ENCODE data around the gene ANKMY2.
"Not testable (repeated sequence)": the region's sequence is repeated elsewhere in the genome, so short reads cannot be mapped to it uniquely, and the experiment has no call there.

Gene ANKMY2

DNA sequence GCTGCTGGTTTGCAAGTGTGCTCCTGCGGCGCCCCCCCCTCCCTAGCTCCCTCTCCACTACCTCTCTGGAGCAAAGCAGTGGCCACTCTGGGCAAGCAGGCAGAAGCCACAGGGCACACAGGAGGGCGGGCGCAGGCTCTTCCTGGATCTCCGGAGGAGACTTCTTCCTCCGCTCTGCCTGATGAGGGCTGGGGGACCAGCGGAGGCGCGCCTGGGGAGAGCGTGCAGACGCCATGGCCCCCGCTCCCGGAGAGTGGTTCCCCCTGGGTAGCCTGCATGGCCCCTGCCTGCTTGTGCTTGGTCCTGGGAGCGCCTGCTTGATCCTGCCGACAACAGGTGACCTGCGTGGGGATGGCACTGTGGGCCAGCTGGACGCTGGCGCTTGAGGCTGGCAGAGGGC, 29.0 kb downstream of the ANKMY2 start:
- no peak for DNase-seq

DNA sequence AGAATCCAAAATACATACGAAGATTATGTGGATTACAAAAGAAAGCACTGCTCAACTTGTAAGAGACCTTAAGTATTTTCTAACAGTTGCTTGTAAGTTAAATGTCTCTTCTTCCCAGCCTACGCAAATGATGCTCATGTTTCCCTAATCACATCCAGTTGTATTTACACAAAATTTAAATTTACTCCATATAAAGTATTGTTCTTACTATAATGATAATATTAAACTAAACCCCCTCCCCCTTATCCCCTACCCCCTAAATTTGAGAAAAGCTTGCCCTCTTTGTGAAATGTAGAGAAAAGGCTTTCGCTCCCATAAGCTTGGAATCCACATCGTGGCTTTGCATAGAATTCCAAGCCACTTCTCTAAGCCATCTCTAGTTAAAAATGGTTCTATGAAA, 29.4 kb downstream of the ANKMY2 start:
- DNase-seq, result no peak

DNA sequence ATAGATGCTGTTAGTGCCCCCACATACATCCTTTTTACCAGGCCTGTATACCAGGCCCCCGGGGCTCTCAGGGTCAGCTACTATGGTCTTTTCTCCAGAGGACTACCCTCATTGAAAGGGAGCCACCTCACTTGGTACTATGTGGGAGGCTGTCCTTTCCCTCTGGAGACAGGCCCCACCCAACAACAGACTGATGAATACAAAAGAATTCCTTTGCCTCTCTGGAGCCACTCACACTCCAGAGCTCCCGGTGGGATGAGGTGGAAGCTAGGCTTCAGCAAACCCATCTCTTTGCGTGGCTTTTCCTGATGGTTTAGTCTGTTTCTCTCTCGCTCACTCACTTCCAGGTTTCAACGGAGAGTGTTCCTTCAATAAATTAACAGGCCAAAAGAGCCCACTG, 30.3 kb downstream of the ANKMY2 start:
- DNase-seq, result no peak

DNA sequence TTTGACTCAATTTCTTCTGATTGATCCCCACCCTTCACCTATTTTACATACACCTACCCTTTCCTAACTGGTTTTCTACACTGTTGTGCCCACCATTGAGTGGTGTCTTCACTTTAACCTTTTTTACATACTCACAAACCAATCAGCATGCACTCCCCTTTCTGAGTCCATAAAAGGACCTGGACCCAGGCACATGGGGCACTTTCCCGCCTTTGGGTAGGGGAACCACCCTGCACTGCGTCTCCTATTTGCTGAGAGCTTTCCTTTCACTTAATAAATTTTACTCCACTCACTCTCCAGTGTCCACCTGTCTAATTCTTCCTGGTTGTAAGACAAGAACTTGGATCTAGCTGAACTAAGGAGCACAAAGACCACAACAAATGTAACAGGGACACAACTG, 33.8 kb downstream of the ANKMY2 start:
- no peak for DNase-seq

DNA sequence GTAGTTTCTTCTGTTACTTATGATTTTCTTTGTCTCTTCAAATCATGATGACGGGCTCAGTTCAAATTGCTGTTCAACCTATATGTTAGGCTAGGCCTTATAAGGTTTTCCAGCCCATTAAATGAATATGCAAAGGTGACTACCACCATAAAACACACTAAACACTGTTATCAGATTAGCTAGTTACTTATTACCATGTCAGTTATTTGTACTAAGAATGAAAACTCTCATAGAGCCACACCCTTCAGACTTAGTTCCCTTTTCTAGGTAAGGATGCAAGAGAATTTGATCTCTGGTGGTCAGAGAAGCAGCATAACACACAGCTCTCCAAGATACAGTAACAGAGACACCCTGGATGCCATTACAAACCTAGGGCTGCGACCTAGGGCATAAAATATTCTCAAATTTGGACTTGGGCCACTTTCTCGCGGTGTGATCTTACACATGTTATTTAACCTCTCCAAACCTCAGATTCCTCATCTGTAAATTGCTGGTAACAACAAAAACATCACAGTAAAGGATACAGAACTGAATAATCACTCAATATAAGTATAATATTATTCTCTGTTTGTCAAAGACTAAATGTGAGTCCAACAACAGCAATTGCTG, 35.6 kb downstream of the ANKMY2 start:
- DNase-seq, result no peak

DNA sequence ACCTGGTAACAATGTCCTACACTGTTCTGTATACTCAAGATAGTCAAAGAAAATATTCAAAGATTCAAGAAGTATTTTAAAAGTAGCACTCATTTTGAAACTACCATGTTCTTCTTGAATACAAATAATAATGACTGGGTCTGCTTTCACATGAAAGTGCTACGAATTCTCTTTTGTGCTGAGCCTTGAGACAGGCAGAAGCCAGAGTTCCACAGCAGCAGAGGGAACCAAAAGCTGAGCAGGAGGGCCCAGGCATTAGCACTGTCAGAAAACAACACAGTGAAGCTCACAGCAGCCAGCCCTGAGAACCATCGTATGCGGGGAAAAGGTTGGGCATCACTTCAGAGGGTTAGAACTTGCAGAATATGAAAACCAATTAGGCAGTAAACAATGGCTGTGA, 38.9 kb downstream of the ANKMY2 start:
- DNase-seq, result no peak

DNA sequence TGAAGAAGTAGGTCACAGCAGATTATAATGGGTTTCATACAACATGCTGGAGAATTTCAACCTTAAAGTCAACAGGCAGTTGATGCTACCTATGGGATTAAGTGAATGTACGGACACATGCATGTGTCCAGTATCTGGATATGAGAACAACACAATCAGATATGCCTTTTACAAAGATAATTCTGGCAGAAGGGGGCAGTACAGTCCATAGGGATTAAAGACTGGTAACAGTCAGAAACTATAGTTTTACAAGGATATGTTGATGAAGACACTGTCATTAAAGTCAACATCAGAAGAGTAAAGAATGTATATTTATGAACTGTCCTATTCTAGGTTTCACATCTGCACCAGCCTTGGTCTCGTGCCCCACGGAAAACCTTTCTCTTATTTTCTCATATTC, 41.5 kb downstream of the ANKMY2 start:
- no peak for DNase-seq

DNA sequence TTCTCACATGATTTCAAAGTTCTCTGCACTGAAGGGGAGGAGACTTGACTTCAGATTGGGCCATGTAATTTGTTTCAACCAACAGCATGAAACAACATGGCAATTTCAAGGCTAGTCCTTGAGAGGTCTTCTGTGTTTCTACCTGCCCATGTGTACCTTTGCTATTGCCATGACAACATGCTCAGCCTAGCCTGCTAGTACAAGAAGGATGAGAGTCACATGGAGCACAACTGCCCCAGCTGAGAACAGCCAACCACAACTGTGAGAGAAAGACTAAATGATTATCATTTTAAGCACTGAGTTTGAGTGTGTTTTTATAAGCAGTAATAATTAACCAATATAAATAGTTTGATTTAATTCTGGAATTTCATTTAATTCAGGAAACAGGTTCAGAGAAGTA, 41.9 kb downstream of the ANKMY2 start:
- no peak for DNase-seq

DNA sequence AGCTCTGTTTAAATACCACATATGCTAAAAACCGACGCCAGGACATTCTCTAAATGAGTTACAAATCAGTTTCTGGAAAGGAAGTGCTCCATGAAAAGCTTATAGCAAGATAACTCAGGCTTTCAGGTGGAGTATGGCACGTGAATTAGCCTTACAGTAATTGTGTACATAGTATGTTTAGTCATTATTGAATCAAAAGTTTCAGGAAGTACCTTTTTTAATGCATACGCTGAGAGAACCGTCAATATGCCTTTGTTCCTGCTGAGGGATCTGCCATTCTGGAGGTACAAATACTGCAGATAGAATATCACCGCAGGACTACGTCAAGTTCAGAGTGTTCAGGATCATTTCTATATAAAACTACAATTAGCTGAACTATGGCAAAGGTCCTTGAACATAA, 45.7 kb downstream of the ANKMY2 start:
- DNase-seq, result no peak

DNA sequence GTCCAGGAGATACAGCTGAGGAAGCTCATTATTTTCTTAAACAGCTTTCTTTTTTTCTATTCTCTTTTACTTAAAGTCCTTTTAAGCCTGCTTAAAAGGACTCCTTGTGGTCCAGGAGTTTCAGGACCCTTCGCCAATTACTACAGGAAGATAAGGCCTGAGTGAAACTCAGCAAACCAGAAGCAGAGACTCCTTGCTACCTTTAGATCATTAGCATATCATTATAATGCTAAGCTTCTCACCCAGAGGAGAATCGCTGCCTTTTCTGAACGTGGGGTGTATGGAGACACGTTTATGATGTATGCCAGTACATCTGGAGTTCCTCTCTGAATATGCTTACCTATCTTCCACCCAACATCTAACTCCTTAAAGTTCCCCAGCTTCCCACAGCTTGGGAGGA, 47.5 kb downstream of the ANKMY2 start:
- no peak for DNase-seq

DNA sequence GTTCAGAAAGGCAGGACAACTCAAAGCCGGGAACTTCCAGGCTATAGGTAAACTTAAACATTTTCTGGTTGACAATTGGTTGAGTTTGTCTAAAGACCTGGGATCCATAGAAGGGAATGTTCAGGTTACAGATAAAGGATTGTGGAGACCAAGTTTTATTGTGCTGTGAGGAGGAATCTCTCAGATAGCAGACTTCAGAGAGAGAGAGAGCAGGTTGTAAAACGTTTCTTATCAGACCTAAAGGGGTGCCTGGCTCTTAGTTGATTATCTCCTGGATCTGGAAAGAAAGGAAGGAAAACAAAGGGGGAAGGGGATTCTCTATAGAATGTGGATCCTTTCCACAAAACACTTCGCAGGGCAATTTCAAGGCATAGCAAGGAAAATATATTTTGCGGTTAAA, 50.0 kb downstream of the ANKMY2 start:
- not testable (repeated sequence) for DNase-seq

DNA sequence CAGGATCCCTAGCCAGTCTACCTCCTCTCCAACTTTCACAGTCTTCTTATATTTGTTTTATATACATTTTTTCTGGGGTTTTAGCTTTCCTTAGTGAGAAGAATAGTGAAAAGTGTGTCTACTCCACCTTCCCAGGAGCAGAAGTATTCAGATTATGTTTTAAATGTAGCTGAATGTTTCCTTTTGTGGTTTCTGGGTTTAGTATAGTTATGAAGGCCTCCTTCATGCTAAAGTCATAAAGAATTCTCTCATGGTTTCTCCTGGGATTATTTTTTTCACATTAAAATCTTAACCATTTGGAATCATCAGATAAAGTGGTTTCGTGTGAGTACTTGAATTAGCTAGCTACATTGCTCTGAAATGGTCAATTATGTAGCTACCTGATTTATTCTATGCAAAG, 50.9 kb downstream of the ANKMY2 start:
- DNase-seq, result no peak

DNA sequence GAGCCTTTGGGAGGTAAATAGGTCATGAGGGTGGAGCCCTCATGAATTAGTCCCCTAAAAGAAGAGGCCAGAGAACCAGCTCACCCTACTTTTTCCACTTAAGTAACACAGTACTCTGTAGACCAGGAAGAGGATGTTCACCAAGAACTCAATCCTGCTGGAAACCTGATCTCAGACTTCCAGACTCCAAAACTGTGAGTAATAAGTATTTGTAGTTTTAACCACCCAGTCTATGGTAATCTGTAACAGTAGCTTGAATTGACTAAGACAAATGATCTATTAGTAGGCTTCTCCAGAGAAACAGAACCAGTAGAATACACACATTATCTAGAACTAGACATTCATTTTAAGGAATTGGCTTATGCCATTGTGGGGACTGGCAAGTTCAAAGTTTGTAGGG, 51.5 kb downstream of the ANKMY2 start:
- DNase-seq, result no peak

DNA sequence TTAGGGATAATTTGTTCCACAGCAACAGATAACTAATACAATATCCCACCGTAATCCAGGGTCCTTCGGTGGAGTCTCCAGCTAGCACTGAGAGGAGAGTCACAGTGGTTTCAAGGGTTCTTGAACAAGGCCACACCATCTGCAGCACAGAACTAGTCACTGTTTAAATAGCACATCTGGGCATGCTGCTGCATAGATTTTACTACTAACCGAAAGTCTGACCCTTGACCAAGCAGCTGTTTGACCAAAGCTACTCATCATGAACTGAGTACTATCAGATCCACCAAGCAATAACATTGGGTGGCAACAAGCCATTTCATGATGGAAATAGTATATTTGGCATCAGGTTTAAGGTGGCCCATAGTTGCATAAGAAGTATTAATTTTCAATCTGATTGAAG, 53.2 kb downstream of the ANKMY2 start:
- no peak for DNase-seq

DNA sequence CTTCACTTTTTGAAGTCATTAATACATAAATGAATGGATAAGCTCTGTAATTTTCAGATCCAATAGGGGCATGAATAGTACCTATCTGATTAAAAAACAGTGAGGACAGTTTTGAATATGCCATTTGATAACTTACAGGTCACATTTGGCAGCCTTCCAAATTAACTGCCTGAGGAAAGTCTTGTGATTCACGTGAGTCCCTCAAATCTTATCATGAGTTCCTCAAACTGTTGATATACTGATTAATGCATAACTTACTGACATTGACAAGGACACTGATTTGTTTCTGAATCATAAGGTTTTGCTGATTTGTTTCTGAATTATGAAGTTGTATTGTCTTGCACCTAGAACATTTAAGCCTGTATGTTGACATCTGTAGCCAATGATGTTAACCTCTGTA, 55.1 kb downstream of the ANKMY2 start:
- no peak for DNase-seq

DNA sequence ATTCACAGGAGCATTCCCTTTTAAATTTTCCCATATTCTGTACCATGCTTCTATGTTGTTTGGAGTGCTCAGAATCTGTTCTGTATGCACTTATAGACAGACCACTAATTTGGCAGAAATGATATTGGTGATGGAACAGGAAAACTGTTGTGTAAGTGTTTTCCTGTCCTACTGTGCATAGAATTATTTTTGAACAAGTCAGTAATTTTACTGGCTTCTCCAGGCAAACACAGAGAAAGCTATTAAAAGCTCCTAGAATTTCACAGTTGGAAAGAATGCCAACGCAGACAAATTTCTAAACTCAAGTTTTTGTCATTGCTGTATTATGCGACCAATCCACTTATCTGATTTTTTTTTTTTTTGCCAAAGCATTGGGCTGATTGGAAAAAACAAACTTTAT, 55.7 kb downstream of the ANKMY2 start:
- no peak for DNase-seq

DNA sequence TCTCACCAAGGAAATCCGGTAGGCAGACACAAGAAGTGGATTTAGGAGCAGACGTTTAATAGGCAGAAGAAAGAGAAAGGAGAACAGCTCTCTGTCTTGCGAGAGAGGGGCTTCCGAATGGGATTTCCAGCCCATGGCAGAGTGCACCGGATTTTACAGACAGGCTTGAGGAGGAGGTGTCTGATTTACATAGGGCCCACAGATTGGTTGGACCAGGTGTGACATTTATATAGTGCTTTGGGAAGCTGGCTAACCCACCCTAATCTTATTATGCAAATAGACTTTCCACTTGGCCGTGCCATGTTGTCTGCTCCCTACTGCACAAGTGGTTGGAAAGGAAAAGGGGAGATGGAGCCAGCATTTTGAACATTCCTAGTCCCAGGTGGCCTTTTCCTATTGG, 57.8 kb downstream of the ANKMY2 start:
- DNase-seq, result no peak

DNA sequence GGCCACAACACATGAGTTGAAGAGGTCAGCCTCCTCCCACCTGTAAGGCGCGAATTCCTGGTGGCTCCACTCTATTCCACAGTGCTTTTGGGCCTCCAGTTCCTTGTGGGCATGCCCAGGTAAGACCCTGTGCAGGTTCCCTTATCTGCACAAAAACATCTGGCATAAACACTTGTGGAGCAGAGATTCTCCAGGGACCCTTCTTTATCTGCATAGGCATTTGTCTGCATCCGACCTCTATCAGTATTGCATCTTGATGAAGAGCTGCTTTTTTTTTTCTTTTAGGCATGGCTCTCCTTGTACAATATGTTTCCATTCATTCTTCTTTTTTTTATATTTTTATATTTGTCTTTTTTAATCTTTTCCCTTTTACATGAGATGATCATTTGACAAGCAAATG, 58.4 kb downstream of the ANKMY2 start:
- no peak for DNase-seq

DNA sequence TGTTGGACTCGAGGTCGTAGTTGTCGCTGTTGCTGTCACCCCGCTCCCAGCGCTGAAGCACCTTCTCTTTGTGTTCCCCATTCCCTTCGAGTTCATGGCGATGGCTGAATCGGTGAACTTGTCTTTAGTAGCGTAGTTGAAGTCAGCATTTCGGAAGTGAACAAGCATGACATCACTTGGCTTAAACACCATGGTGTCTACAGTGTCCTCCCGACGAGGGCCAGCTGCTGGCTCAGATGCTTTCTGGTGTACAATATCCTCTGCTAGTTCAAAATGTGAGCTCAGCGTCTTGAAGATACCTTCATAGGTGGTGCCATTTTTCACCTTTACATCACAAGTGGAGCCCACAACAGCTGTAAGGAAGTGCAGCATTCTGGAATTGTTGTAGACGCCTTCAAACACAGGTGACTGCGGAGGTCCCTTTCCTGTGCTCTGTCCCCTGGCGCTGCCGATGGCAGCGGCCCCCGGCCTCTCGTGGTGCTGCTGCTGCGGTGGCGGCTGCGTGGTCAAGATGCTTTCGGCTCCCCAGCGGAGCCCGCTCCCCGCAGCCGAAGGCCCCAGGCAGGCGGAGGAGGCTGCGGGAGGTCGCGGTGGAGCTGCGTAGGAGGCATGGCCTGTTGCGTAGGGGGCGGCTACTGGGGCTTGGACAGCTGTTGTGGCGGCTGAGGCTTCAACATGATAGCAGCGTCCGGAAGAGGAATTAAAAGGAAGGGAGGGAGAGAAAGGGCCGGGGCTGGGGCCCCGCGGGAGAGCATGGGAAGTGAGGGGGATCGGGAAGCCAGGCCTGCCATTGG, 59.3 kb downstream of the ANKMY2 start:
- DNase-seq, result no peak

DNA sequence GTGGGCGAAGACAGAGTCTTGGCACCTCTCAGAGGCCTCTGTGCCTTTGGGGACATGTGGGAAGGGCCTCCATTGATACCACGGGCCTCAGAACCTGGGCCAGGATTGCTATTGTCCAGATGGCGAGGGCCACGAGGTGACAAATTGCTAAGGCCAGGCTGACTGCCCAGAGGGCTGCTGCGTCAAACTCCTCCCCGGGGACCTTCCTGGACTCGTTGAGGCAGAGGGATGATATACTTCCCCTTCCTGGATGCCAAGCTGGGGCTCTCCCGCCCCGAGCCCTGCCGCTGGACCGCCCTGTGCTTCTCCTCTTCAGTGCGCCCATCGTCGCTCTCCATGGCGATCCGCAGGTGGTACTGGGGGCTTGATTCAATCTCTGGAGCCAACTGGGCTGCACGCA, 60.0 kb downstream of the ANKMY2 start:
- DNase-seq, result no peak

DNA sequence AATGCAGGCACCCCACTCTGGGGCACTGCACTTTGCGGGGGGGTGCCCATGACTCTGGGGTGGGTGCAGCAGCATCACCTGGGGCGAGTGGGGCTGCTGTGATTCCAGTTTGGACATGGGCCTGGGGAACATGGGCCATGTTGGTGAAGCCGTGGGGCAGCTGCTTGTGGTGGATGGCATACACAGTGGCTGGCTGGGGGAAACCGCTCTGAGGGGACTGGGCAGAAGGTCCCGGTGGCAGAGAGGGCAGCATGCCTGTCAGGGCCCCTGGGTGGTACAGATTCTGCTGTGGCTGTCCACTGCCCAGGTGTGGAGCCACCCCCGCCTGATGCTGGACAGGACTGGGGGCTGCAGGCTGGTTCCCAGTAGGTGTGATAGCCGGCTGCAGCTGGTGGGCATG, 61.7 kb downstream of the ANKMY2 start:
- no peak for DNase-seq

DNA sequence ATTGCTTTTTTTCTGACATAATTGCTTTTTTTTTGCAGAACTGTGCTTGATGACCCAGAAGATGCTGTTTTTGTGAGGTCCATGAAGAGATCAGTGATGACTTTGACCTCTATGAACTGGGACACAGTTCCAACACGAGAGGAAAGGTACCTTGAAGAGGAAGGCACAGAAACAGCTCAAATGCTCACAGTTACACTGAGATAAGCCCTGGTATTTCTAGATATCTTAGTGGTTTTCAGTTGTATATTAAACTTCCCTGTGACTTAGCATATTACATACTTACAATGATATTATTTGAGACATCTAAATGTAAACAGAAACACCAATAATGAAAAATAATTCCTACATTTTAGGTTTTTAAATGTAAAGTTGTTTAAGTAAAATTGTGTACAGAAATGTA, 64.3 kb downstream of the ANKMY2 start:
- DNase-seq, result no peak

DNA sequence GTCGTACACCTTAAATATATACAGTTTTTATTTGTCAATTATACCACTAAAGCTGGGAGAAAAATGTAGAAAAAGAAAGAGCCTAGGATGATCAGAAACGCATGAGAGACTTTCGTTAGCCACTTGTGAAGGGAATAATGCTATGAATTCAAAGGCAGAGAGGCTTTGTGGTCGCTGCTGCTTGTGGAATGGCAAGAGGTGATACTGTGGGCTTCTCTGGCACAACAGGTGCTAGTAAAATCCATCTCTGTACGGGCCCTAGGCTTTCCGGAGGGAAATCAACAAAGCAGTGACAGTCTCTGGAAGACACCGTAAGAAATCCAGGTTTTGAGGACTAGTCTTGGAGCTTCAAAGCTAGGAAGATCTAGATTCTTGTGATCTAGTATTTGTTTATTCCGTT, 66.3 kb downstream of the ANKMY2 start:
- DNase-seq, result no peak

DNA sequence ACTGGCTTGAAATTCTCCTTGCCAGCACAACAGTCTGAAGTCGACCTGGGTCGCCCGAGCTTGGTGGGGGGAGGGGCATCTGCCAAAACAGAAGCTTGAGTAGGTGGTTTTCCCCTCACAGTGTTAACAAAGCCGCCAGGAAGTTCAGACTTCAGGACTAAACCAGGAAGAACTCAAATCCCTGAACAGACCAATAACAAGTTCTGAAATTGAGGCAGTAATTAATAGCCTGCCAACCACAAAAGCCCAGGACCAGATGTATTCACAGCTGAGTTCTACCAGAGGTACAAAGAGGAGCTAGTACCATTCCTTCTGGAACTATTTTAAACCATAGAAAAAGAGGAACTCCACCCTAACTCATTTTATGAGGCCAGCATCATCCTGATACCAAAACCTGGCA, 73.6 kb downstream of the ANKMY2 start:
- DNase-seq, result no peak

DNA sequence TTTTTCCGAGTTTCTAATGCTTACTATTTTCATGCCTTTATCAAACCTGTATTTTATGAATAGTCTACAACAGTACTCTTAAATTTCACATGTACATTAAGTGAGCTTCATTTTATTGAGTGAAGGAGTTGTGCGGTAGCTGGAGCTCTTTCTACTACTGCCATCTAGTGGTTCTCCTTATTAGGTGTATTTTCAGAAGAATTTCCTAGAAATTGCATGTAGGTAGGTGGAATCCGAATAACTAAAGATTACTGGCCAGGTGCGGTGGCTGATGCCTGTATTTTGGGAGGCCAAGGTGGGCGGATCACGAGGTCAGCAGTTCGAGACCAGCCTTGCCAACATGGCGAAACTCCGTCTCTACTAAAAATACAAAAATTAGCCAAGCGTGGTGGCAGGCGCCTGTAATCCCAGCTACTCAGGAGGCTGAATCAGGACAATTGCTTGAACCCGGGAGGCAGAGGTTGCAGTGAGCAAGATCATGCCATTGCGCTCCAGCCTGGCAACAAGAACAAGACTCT, 80.6 kb downstream of the ANKMY2 start:
- no peak for DNase-seq
